Small intestine (tissue), 7 donors: ENCODE results near the gene COL23A1. TPM values are rescaled to one million over a fixed set of nuclear protein-coding genes. Genes with fewer than 3 reads are reported as not detected.

Experiments
- DNase-seq, 2 donors: peaks; one replicate each; pipeline versions ENCODE4 v3.0.0 to v3.0.0-alpha.2; 2013
- FAIRE-seq: peaks from 2 replicates; lab custom pipeline; 2012; peaks lifted over from hg19 to GRCh38; lab: Jason Lieb, UNC
- H3K27ac ChIP-seq, 3 donors: one replicate each; pipeline ENCODE4 v1.5.1; 2013; ENCODE audit warnings: low read length in 2 of 3, mild to moderate bottlenecking in 2 of 3, control low read depth in 1 of 3, inconsistent platforms in 1 of 3, low read depth in 1 of 3, moderate library complexity in 1 of 3
- H3K27me3 ChIP-seq, 3 donors: one replicate each; pipeline ENCODE4 v1.6.1; 2013; ENCODE audit warnings: low read length in 3 of 3, inconsistent platforms in 1 of 3; ENCODE audit not compliant: control insufficient read depth in 3 of 3, insufficient read depth in 3 of 3
- H3K36me3 ChIP-seq, 3 donors: one replicate each; pipeline ENCODE4 v1.6.1; 2013; ENCODE audit warnings: low read length in 3 of 3, inconsistent platforms in 1 of 3, low read depth in 1 of 3, mild to moderate bottlenecking in 1 of 3, moderate library complexity in 1 of 3; ENCODE audit not compliant: control insufficient read depth in 3 of 3, insufficient read depth in 2 of 3
- H3K4me1 ChIP-seq, 3 donors: one replicate each; pipeline ENCODE4 v1.6.1; 2013; ENCODE audit warnings: low read length in 2 of 3, inconsistent platforms in 1 of 3, low read depth in 1 of 3, mild to moderate bottlenecking in 1 of 3, moderate library complexity in 1 of 3; ENCODE audit not compliant: control insufficient read depth in 3 of 3, insufficient read depth in 2 of 3
- H3K4me3 ChIP-seq, 3 donors: one replicate each; pipeline ENCODE4 v1.5.1; 2013; ENCODE audit warnings: low read length in 3 of 3, control low read depth in 1 of 3, inconsistent platforms in 1 of 3, low read depth in 1 of 3, mild to moderate bottlenecking in 1 of 3, moderate library complexity in 1 of 3
- H3K9me3 ChIP-seq, 2 donors: one replicate each; pipeline ENCODE4 v1.6.1; 2013; ENCODE audit warnings: low read depth in 1 of 2, low read length in 1 of 2; ENCODE audit not compliant: control insufficient read depth in 2 of 2, insufficient read depth in 1 of 2
- WGBS, 3 donors: extraction: QIAGEN DNeasy Blood & Tissue Kit; methylation state at CpG; one replicate each; pipeline ENCODE4 v1.1.7; 2013; 5-methylcytosine and 5-hydroxymethylcytosine counted together
- polyA plus RNA-seq, 4 donors: library from polyadenylated mRNA; stranded (reverse) in 3 of 4; unstranded in 1 of 4; fragments of 200-250 nt in 3 of 4; fragments of 120-200 nt in 1 of 4; gene quantifications; one replicate each; pipeline versions ENCODE4 v1.2.1 to v1.2.3, GENCODE V29; 2013
- donor health status: healthy with polysubstance abuse.
- donor health status: control.
- donor health status: control.
- donor health status: Bipolar disorder and iron deficiency.
- donor health status: healthy.

The COL23A1 gene
- polyA plus RNA-seq, 4 donors = 1.4 to 3.2 (median 1.6) TPM; not detected in 1

GRCh38 chr5:178273041-178273440 lies 317.2 kb downstream of the COL23A1 start:
- H3K4me1 ChIP-seq = no peaks in the 10 kb centered on the region
- no peak overlapping the region for H3K27ac ChIP-seq
- FAIRE-seq = no peak
- H3K27me3 ChIP-seq = peaks cover 0 to 2% (median 0%) of the 10 kb centered on the region in 3 donors
- WGBS, 3 donors = 84 to 89% (median 85%) methylated on average over 15 of the region's 15 CpGs
- no peaks in the 10 kb centered on the region for H3K36me3 ChIP-seq
- no peak for DNase-seq
- H3K4me3 ChIP-seq = no peak overlapping the region
- H3K9me3 ChIP-seq = peaks cover 0 to 7% of the 10 kb centered on the region in 2 donors

- Histone ChIP-seq H3K4me3 (no peak overlapping the region), H3K4me1 (no peaks in the 10 kb centered on the region), H3K27me3 (peaks cover 0 to 2% (median 0%) of the 10 kb centered on the region in 3 donors), H3K9me3 (peaks cover 0 to 7% of the 10 kb centered on the region in 2 donors), H3K36me3 (no peaks in the 10 kb centered on the region), H3K27ac (no peak overlapping the region)
- FAIRE-seq = no peak
- 85 to 88% (median 87%) methylated on average over 8 to 9 of the region's 9 CpGs for WGBS, 3 donors
- no peak for DNase-seq
Measured at GRCh38 chr5:178272591-178272990, 317.6 kb downstream of the COL23A1 start.

- no peak for FAIRE-seq
- peaks cover 0 to 7% of the 10 kb centered on the region in 2 donors for H3K9me3 ChIP-seq
- H3K4me3 ChIP-seq = no peak overlapping the region
- H3K27me3 ChIP-seq = no peaks in the 10 kb centered on the region
- no peak for DNase-seq
- no peaks in the 10 kb centered on the region for H3K4me1 ChIP-seq
- 79 to 84% (median 84%) methylated on average over 24 of the region's 24 CpGs for WGBS, 3 donors
- no peak overlapping the region for H3K27ac ChIP-seq
- no peaks in the 10 kb centered on the region for H3K36me3 ChIP-seq
Measured at GRCh38 chr5:178271726-178272479, 318.3 kb downstream of the COL23A1 start.

- H3K27me3 ChIP-seq = no peaks in the 10 kb centered on the region
- peaks cover 0 to 7% of the 10 kb centered on the region in 2 donors for H3K9me3 ChIP-seq
- DNase-seq (no peak), FAIRE-seq (no peak)
- no peaks in the 10 kb centered on the region for H3K36me3 ChIP-seq
- no peak overlapping the region for H3K4me3 ChIP-seq
- WGBS, 3 donors = 86 to 91% (median 88%) methylated on average over 4 of the region's 4 CpGs
- no peak overlapping the region for H3K27ac ChIP-seq
- H3K4me1 ChIP-seq = no peaks in the 10 kb centered on the region
Measured at GRCh38 chr5:178271231-178271630, 319.0 kb downstream of the COL23A1 start.

GRCh38 chr5:178269499-178269898 lies 320.7 kb downstream of the COL23A1 start:
- no peak overlapping the region for H3K27ac ChIP-seq
- DNase-seq (no peak), FAIRE-seq (no peak)
- H3K4me3 ChIP-seq = no peak overlapping the region
- H3K4me1 ChIP-seq = no peaks in the 10 kb centered on the region
- H3K36me3 ChIP-seq = no peaks in the 10 kb centered on the region
- no peaks in the 10 kb centered on the region for H3K27me3 ChIP-seq
- WGBS, 3 donors = 90 to 92% (median 91%) methylated on average over 1 of the region's 1 CpG
- no peaks in the 10 kb centered on the region for H3K9me3 ChIP-seq

- H3K27ac ChIP-seq = no peak overlapping the region
- FAIRE-seq (no peak), DNase-seq (no peak)
- no peaks in the 10 kb centered on the region for H3K27me3 ChIP-seq
- H3K4me1 ChIP-seq = no peaks in the 10 kb centered on the region
- H3K4me3 ChIP-seq = no peak overlapping the region
- H3K9me3 ChIP-seq = no peaks in the 10 kb centered on the region
- no peaks in the 10 kb centered on the region for H3K36me3 ChIP-seq
- 80 to 90% (median 81%) methylated on average over 10 of the region's 10 CpGs for WGBS, 3 donors
Measured at GRCh38 chr5:178267876-178268275, 322.3 kb downstream of the COL23A1 start.

GRCh38 chr5:178267245-178267644 lies 322.9 kb downstream of the COL23A1 start:
- Histone ChIP-seq H3K27ac (no peak overlapping the region), H3K9me3 (no peaks in the 10 kb centered on the region), H3K4me3 (no peak overlapping the region), H3K4me1 (no peaks in the 10 kb centered on the region), H3K27me3 (no peaks in the 10 kb centered on the region), H3K36me3 (no peaks in the 10 kb centered on the region)
- DNase-seq (no peak), FAIRE-seq (no peak)
- WGBS, 3 donors = 48 to 67% (median 60%) methylated on average over 6 of the region's 6 CpGs

GRCh38 chr5:178266581-178266980 lies 323.6 kb downstream of the COL23A1 start:
- no peak for DNase-seq
- 93 to 97% (median 95%) methylated on average over 10 of the region's 10 CpGs for WGBS, 3 donors
- FAIRE-seq = no peak

More at GRCh38 chr5:178266581-178266980, 323.6 kb downstream of the COL23A1 start:
- Histone ChIP-seq H3K9me3 (no peaks in the 10 kb centered on the region), H3K36me3 (no peaks in the 10 kb centered on the region), H3K4me3 (no peak overlapping the region), H3K4me1 (no peaks in the 10 kb centered on the region), H3K27me3 (no peaks in the 10 kb centered on the region), H3K27ac (no peak overlapping the region)
